Kidney (tissue), 14 donors: Measurements from ENCODE around the gene REL. TPM values are rescaled to one million over a fixed set of nuclear protein-coding genes. Genes with fewer than 3 reads are reported as not detected.
"Not testable (repeated sequence)": the region's sequence is repeated elsewhere in the genome, so short reads cannot be mapped to it uniquely, and the experiment has no call there.

Experiments
- DNase-seq, 5 donors: peaks; one replicate each; pipeline ENCODE4 v3.0.0-alpha.2; 2013 to 2020
- FAIRE-seq: peaks from 2 replicates; lab custom pipeline; 2012; peaks lifted over from hg19 to GRCh38; lab: Jason Lieb, UNC
- H3K27ac ChIP-seq, 2 donors: one replicate each; pipeline ENCODE4 v1.7.0; 2013; ENCODE audit warnings: low read depth in 2 of 2, low read length in 2 of 2, inconsistent platforms in 1 of 2
- H3K27me3 ChIP-seq: one replicate; pipeline ENCODE4 v1.7.1; 2013; ENCODE audit warnings: low read length, inconsistent platforms; ENCODE audit not compliant: control insufficient read depth, insufficient read depth
- H3K36me3 ChIP-seq, 3 donors: one replicate each; pipeline versions ENCODE4 v1.7.0 to v1.7.1; 2013; ENCODE audit warnings: low read length in 3 of 3, control low read depth in 1 of 3, inconsistent platforms in 1 of 3; ENCODE audit not compliant: insufficient read depth in 3 of 3, control insufficient read depth in 2 of 3
- H3K4me1 ChIP-seq, 3 donors: one replicate each; pipeline versions ENCODE4 v1.7.0 to v1.7.1; 2013; ENCODE audit warnings: low read length in 3 of 3, inconsistent platforms in 1 of 3, low read depth in 1 of 3; ENCODE audit not compliant: control insufficient read depth in 2 of 3, insufficient read depth in 2 of 3
- H3K4me3 ChIP-seq, 3 donors: one replicate each; pipeline versions ENCODE4 v1.7.0 to v1.8.1; 2013; ENCODE audit warnings: low read length in 3 of 3, control low read depth in 1 of 3, inconsistent platforms in 1 of 3
- H3K9ac ChIP-seq, 3 donors: one replicate each; pipeline versions ENCODE4 v1.7.0 to v1.7.1; 2013; ENCODE audit warnings: low read length in 3 of 3, control low read depth in 1 of 3, inconsistent platforms in 1 of 3
- H3K9me3 ChIP-seq, 3 donors: one replicate each; pipeline versions ENCODE4 v1.7.0 to v1.7.1; 2013; ENCODE audit warnings: low read length in 3 of 3, control low read depth in 1 of 3, inconsistent platforms in 1 of 3; ENCODE audit not compliant: control insufficient read depth in 2 of 3, insufficient read depth in 1 of 3
- CTCF ChIP-seq: IDR thresholded peaks from 3 replicates; pipeline ENCODE4 v1.5.1; 2012; ENCODE audit warnings: mild to moderate bottlenecking, moderate library complexity, borderline replicate concordance; ENCODE audit not compliant: insufficient read depth; ENCODE audit errors: extremely low read depth
- intact Hi-C: fragments of 100-400 bp; cut with DNase I; formaldehyde crosslinking; loops from one replicate; pipeline ENCODE4 v1.11.1; 2022
- polyA plus RNA-seq: library from polyadenylated mRNA; stranded (reverse); fragments of 350-450 nt; fragmentation: Illumina TruSeq; extraction: RNeasy Lipid Tissue Mini Kit (QIAGEN cat#74804); gene quantifications from one replicate; pipeline ENCODE4 v1.2.3, GENCODE V29; 2014; ENCODE audit warnings: low read depth, low replicate concordance; ENCODE audit not compliant: insufficient read depth
- total RNA-seq: library from RNA; stranded (reverse); fragmentation: NEBNext Ultra II Directional; extraction: Animal tissue kit (Norgen Biotek cat#: 25700); gene quantifications from one replicate; pipeline ENCODE4 v1.2.1, GENCODE V29; 2021
- donor health status: control.
- donor health status: control.
- donor health status: control.
- donor health status: control.
- donor health status: control.
- donor health status: DM: yes; HTN: yes; CAD: no.
- donor health status: Normal renal cell carcinoma (clear cell type).

REL gene
- total and polyA plus RNA-seq, 2 donors from 2014 or later = 0.43 to 21.8 TPM

GRCh38 chr2:60899892-60900249 is 18.5 kb downstream of the REL start:
- Histone ChIP-seq H3K9me3 (no peaks in the 10 kb centered on the region), H3K27ac (no peak overlapping the region), H3K9ac (no peak overlapping the region), H3K36me3 (peaks cover 0 to 18% (median 4%) of the 10 kb centered on the region in 3 donors), H3K27me3 (no peaks in the 10 kb centered on the region), H3K4me1 (no peaks in the 10 kb centered on the region), H3K4me3 (no peak overlapping the region)
- no peak for FAIRE-seq
- no peak for TF ChIP-seq CTCF
- intact Hi-C loops = no loop called here
- DNase-seq = no peak

GRCh38 chr2:60901296-60901695 is 19.9 kb downstream of the REL start:
- H3K9me3 ChIP-seq, H3K27me3 ChIP-seq, H3K4me1 ChIP-seq, H3K27ac ChIP-seq, FAIRE-seq, H3K9ac ChIP-seq, intact Hi-C loops, DNase-seq, H3K4me3 ChIP-seq: not testable (repeated sequence)
- H3K36me3 ChIP-seq = peaks cover 0 to 13% (median 4%) of the 10 kb centered on the region in 3 donors

GRCh38 chr2:60905867-60906266 is 24.5 kb downstream of the REL start:
- H3K27me3 ChIP-seq, H3K36me3 ChIP-seq, H3K4me3 ChIP-seq, FAIRE-seq, H3K9ac ChIP-seq, DNase-seq, H3K4me1 ChIP-seq, H3K27ac ChIP-seq, intact Hi-C loops, H3K9me3 ChIP-seq: not testable (repeated sequence)

GRCh38 chr2:60906395-60906794 is 25.0 kb downstream of the REL start:
- H3K4me1 ChIP-seq = no peaks in the 10 kb centered on the region
- H3K9ac ChIP-seq = no peak overlapping the region
- intact Hi-C loops = no loop called here
- no peaks in the 10 kb centered on the region for H3K9me3 ChIP-seq
- TF ChIP-seq CTCF = no peak
- DNase-seq (no peak), FAIRE-seq (no peak)
- H3K36me3 ChIP-seq = peaks cover 0 to 3% (median 0%) of the 10 kb centered on the region in 3 donors
- H3K4me3 ChIP-seq = no peak overlapping the region
- no peak overlapping the region for H3K27ac ChIP-seq
- H3K27me3 ChIP-seq = no peaks in the 10 kb centered on the region

- intact Hi-C loops = no loop called here
- DNase-seq = no peak
- no peaks in the 10 kb centered on the region for H3K9me3 ChIP-seq
- peaks cover 0 to 3% (median 0%) of the 10 kb centered on the region in 3 donors for H3K36me3 ChIP-seq
- no peaks in the 10 kb centered on the region for H3K4me1 ChIP-seq
- TF ChIP-seq CTCF = no peak
- H3K9ac ChIP-seq = no peak overlapping the region
- H3K4me3 ChIP-seq = no peak overlapping the region
- H3K27me3 ChIP-seq = no peaks in the 10 kb centered on the region
- FAIRE-seq = no peak
- no peak overlapping the region for H3K27ac ChIP-seq
Measured at GRCh38 chr2:60907329-60907728, 26.0 kb downstream of the REL start.
